Naive thymus-derived CD4-positive, alpha-beta T cell (primary cell): ENCODE data around the gene XPNPEP2. TPM values are rescaled to one million over a fixed set of nuclear protein-coding genes. Genes with fewer than 3 reads are reported as not detected.

ENCODE experiments used
- ATAC-seq: fragments of 150-1000 bp; cut with Tn5 transposase; 2 replicates; pipeline ENCODE4 v1.10.0; 2021; ENCODE audit warnings: mild to moderate bottlenecking, moderate library complexity
- CTCF ChIA-PET: fragments of 350-600 bp; sonication (Branson Sonifier 250); formaldehyde crosslinking; loops from one replicate; lab custom pipeline; 2021; ENCODE audit warnings: antibody characterized with exemption; lab: Charles Lee
- POLR2A ChIA-PET: fragments of 350-600 bp; sonication (Branson Sonifier 250); formaldehyde crosslinking; loops from one replicate; lab custom pipeline; 2021; ENCODE audit warnings: antibody characterized with exemption, inconsistent platforms; lab: Charles Lee
- DNase-seq, 9 donors: peaks; one replicate each; pipeline versions ENCODE4 v3.0.0 to v3.0.0-alpha.2; 2020 to 2022; ENCODE audit warnings: mixed read lengths in 1 of 9
- H3K27ac ChIP-seq: one replicate; pipeline ENCODE4 v1.7.0; 2013; ENCODE audit warnings: mild to moderate bottlenecking, low read depth, low read length, moderate library complexity
- H3K27me3 ChIP-seq, 2 donors: one replicate each; pipeline ENCODE4 v1.7.0; 2013; ENCODE audit warnings: low read length in 2 of 2, mild to moderate bottlenecking in 2 of 2, moderate library complexity in 2 of 2; ENCODE audit not compliant: control insufficient read depth in 2 of 2, insufficient read depth in 2 of 2
- H3K36me3 ChIP-seq, 3 experiments: 1 replicate in 2 of 3; 2 replicates in 1 of 3; pipeline ENCODE4 v1.7.0; 2013; ENCODE audit warnings: low read length in 3 of 3, mild to moderate bottlenecking in 3 of 3, moderate library complexity in 1 of 3; ENCODE audit not compliant: insufficient read depth in 3 of 3, control insufficient read depth in 2 of 3
- H3K4me1 ChIP-seq, 2 donors: one replicate each; pipeline ENCODE4 v1.7.0; 2013; ENCODE audit warnings: low read length in 2 of 2, mild to moderate bottlenecking in 2 of 2, moderate library complexity in 1 of 2; ENCODE audit not compliant: control insufficient read depth in 2 of 2, insufficient read depth in 2 of 2
- H3K4me3 ChIP-seq: 2 replicates; pipeline ENCODE4 v1.7.0; 2013; ENCODE audit warnings: mild to moderate bottlenecking, low read length
- H3K9me3 ChIP-seq, 3 experiments: 1 replicate in 2 of 3; 2 replicates in 1 of 3; pipeline ENCODE4 v1.7.0; 2013; ENCODE audit warnings: low read length in 3 of 3; ENCODE audit not compliant: control insufficient read depth in 2 of 3
- H3K27ac Mint-ChIP-seq, 9 donors: one replicate each; pipeline ENCODE4 v1.8.0; 2020 to 2022; ENCODE audit warnings: mixed read lengths in 9 of 9, mild to moderate bottlenecking in 8 of 9, moderate library complexity in 5 of 9, inconsistent platforms in 2 of 9
- H3K27me3 Mint-ChIP-seq, 5 donors: one replicate each; pipeline ENCODE4 v1.8.0; 2021 to 2022; ENCODE audit warnings: mixed read lengths in 5 of 5, mild to moderate bottlenecking in 1 of 5
- H3K36me3 Mint-ChIP-seq, 5 donors: one replicate each; pipeline ENCODE4 v1.8.0; 2020 to 2022; ENCODE audit warnings: mixed read lengths in 5 of 5, mild to moderate bottlenecking in 3 of 5, inconsistent platforms in 1 of 5
- H3K4me1 Mint-ChIP-seq, 7 donors: one replicate each; pipeline ENCODE4 v1.8.0; 2020 to 2022; ENCODE audit warnings: mixed read lengths in 7 of 7, mild to moderate bottlenecking in 3 of 7, inconsistent platforms in 1 of 7
- H3K4me3 Mint-ChIP-seq, 10 donors: one replicate each; pipeline ENCODE4 v1.8.0; 2020 to 2022; ENCODE audit warnings: mild to moderate bottlenecking in 10 of 10, mixed read lengths in 10 of 10, moderate library complexity in 6 of 10, inconsistent platforms in 2 of 10
- H3K9me3 Mint-ChIP-seq, 11 donors: one replicate each; pipeline ENCODE4 v1.8.0; 2020 to 2022; ENCODE audit warnings: mixed read lengths in 11 of 11, mild to moderate bottlenecking in 4 of 11, inconsistent platforms in 1 of 11, moderate library complexity in 1 of 11
- intact Hi-C, 2 donors: fragments of 100-400 bp; cut with micrococcal nuclease; formaldehyde crosslinking; loops; one replicate each; pipeline ENCODE4 v1.15.1; 2023
- polyA plus RNA-seq, 2 donors: library from polyadenylated mRNA; unstranded; fragments of 300-500 nt; fragmentation: Illumina TruSeq; gene quantifications; one replicate each; pipeline ENCODE4 v1.2.3, GENCODE V29; 2021
- total RNA-seq, 6 experiments: library from RNA in 5 of 6; stranded (reverse) in 5 of 6; gene quantifications; 1 replicate in 5 of 6; 2 replicates in 1 of 6; pipeline ENCODE4 v1.2.3 and lab custom pipeline; 2021 to 2026

Gene XPNPEP2
- total and polyA plus RNA-seq, 7 experiments from 2014 or later, result 0.13 to 0.82 (median 0.29) TPM; not detected in 4

DNA sequence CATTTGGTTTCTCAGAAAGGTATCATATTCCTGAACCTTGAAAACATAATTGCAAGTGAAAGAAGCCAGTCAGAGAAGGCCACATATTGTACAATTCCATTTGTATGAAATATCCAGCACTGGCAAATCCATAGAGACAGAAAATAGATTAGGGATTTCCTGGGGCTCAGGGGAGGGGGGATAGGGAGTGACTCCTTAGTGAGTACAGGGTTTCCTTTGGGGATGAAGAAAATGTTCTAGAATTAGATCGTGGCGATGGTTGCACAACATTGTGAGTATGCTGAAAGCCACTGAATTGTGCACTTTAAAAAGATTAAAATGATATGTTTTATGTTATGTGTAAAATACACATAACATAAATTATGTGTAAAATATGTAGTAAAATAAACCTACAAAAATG is 10.3 kb downstream of the XPNPEP2 start:
- Mint-ChIP-seq H3K27me3 (no peaks in the 10 kb centered on the region), H3K27ac (no peak overlapping the region), H3K36me3 (no peaks in the 10 kb centered on the region), H3K4me1 (peaks cover 21 to 41% (median 31%) of the 10 kb centered on the region in 7 donors), H3K9me3 (no peaks in the 10 kb centered on the region), H3K4me3 (no peak overlapping the region)
- Histone ChIP-seq H3K4me3 (no peak overlapping the region), H3K4me1 (peaks cover 12 to 16% of the 10 kb centered on the region in 2 donors), H3K36me3 (no peaks in the 10 kb centered on the region), H3K27ac (no peak overlapping the region), H3K27me3 (no peaks in the 10 kb centered on the region), H3K9me3 (no peaks in the 10 kb centered on the region)
- ChIA-PET CTCF (no interaction called here), POLR2A (interaction anchor here (11.5 kb wide), 1 partner anchor 30 kb away, joined by 167 read pairs; the partner anchor contains the start of gene SASH3)
- intact Hi-C loops, result loop anchor here (5.0 kb wide), 1 partner anchor 33 kb away; no protein-coding TSS in a partner anchor
- no peak for DNase-seq
- ATAC-seq, result no peak

DNA sequence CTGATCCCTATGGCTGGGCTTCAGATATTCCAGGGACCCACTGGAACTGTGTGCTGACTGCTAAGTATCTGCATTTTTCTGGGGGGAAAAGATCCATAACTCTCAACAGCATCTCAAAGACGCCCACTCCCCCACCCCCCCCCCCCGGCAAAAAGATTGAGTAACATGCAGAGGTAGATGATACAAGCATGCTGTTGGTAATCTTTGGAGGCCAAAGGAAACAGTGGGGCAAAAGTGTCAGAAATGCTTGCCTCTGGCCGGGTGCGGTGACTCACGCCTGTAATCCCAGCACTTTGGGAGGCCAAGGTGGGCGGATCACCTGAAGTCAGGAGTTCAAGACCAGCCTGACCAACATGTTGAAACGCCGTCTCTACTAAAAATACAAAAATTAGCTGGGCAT is 12.2 kb downstream of the XPNPEP2 start:
- Histone ChIP-seq H3K36me3 (no peaks in the 10 kb centered on the region), H3K4me3 (no peak overlapping the region), H3K4me1 (peaks cover 12 to 22% of the 10 kb centered on the region in 2 donors), H3K27me3 (no peaks in the 10 kb centered on the region), H3K9me3 (no peaks in the 10 kb centered on the region), H3K27ac (no peak overlapping the region)
- Mint-ChIP-seq H3K9me3 (no peaks in the 10 kb centered on the region), H3K4me3 (no peak overlapping the region), H3K36me3 (no peaks in the 10 kb centered on the region), H3K27ac (no peak overlapping the region), H3K27me3 (no peaks in the 10 kb centered on the region), H3K4me1 (peaks cover 15 to 39% (median 30%) of the 10 kb centered on the region in 7 donors)
- ChIA-PET CTCF (no interaction called here), POLR2A (interaction anchor here (1.1 to 11.5 kb wide), 2 partner anchors 20 to 28 kb away, joined by 3 to 167 read pairs; partner anchors contain the start of gene SASH3)
- ATAC-seq (no peak), DNase-seq (no peak)
- intact Hi-C loops, result loop anchor here (5.0 to 10.0 kb wide), 2 partner anchors 114 to 146 kb away; no protein-coding TSS in a partner anchor

DNA sequence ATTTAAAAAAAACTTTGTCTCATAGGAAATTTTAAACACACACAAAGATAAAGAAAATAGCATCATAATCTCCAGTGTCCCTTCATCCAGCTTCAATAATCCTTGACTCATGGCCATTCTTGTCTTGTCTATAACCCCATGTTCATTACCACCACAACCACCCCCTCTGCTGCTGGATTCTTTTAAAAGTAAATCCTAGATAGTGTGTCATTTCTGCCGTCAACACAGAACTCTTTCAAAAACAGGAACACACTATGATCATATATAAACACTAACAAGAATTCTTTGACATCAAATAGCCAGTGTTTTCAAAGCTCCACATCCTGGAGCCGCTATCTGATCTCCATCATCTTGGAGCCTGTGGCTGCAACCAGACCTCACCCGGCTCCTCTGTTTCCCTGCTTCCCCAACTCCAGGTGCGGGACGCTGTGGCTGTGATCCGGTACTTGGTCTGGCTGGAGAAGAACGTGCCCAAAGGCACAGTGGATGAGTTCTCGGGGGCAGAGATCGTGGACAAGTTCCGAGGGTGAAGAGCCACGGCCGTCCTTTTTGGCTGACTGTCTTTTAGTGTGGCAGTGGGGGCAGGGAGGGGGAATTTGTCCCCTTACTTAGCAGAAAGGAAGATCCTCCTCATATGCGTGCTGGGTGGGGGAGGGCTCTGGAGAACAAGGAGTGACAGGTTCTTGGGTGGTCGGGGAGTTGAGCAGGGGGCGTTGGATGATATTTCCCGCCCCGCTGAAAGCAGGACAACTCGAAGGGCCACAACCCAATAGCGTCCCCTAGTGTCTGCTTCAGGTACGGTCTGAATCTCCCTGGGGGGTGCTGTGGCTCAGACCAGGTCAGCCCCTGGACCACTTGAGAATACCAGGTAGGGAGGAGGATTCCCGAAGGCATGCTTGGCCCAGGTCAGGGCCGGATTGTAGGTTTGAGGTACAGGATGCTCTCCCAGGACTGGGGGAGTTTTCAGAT is 15.6 kb downstream of the XPNPEP2 start:
- H3K4me3 Mint-ChIP-seq, result peak overlapping the region in 9 of 10 donors; percentile 10 to 74 (median 47)
- no peak for DNase-seq
- POLR2A ChIA-PET, result interaction anchor here (0.6 to 11.5 kb wide), 6 partner anchors 9 to 45 kb away, joined by 3 to 167 read pairs (median 8); partner anchors contain the start of gene SASH3

DNA sequence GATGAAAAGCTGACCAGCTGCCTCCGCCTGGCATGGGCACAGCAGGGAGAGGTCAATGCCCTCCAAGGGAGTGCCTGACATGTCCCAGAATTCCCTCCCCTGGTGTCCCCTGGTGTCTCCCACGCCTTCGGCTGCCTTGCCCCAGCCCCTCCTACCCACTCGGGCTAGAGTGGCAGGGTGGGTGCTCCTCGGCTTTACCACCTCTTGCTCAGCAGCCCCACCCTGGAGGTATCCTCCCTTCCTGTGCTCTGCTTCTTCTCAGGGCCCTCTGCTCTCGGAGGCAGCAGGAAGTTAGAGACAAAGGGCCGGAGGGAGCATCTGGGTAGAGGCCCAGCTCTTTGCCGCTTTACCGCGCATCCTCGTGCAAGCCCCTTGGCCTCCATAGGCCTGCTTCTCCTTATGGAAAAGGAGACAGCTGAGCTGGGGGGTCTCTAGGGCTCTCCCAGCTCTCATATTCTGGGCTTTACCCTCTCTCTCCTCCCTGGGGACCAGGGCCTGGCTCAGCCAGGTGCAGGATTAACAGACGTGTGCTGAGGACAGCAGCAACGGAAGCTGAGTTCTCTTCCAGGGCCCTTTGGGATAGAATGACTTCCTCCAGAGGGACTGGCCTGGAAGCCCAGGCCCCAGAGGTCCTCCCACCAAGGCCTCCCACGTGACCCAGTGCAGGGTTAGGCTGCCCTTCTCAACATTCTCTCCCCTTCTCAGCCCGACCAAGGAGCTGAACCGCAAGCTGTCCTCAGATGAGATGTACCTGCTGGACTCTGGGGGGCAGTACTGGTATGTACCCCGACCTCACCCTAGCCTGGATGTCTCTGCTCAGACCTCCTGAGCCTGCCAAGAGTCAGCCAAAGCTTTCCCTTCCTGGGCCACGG is 17.2 kb downstream of the XPNPEP2 start:
- Histone ChIP-seq H3K36me3 (no peaks in the 10 kb centered on the region), H3K4me1 (peaks cover 53 to 59% of the 10 kb centered on the region in 2 donors), H3K4me3 (peak overlapping the region; percentile 38), H3K27ac (peak overlapping the region; percentile 54), H3K27me3 (no peaks in the 10 kb centered on the region), H3K9me3 (no peaks in the 10 kb centered on the region)
- H3K36me3 Mint-ChIP-seq, result no peaks in the 10 kb centered on the region
- intact Hi-C loops, result loop anchor here (2.0 to 10.0 kb wide), 2 partner anchors 13 to 151 kb away; no protein-coding TSS in a partner anchor
- H3K27ac Mint-ChIP-seq, result peak overlapping the region in 8 of 9 donors; percentile 28 to 85 (median 58)
- H3K27me3 Mint-ChIP-seq, result no peaks in the 10 kb centered on the region
- CTCF ChIA-PET, result interaction anchor here (0.8 to 1.7 kb wide), 10 partner anchors 10 to 101 kb away, joined by 3 to 11 read pairs (median 4); partner anchors contain the start of genes APLN and SASH3
- H3K9me3 Mint-ChIP-seq, result no peaks in the 10 kb centered on the region
- DNase-seq, result peak in 5 of 9 donors; percentile 37 to 45 (median 39)
- POLR2A ChIA-PET, result interaction anchor here (0.6 to 11.5 kb wide), 10 partner anchors 9 to 150 kb away, joined by 3 to 167 read pairs (median 4); partner anchors contain the start of genes SASH3 and UTP14A
- H3K4me3 Mint-ChIP-seq, result peak overlapping the region; percentile 41 to 74 (median 60)
- no peak for ATAC-seq
- peaks cover 26 to 71% (median 68%) of the 10 kb centered on the region in 7 donors for H3K4me1 Mint-ChIP-seq

More for the DNA sequence above, 15.6 kb downstream of the XPNPEP2 start:
- Mint-ChIP-seq H3K9me3 (no peaks in the 10 kb centered on the region), H3K27me3 (no peaks in the 10 kb centered on the region), H3K27ac (peak overlapping the region in 7 of 9 donors; percentile 45 to 71 (median 64)), H3K36me3 (no peaks in the 10 kb centered on the region), H3K4me1 (peaks cover 26 to 56% (median 53%) of the 10 kb centered on the region in 7 donors)
- Histone ChIP-seq H3K4me3 (no peak overlapping the region), H3K27ac (no peak overlapping the region), H3K9me3 (no peaks in the 10 kb centered on the region), H3K36me3 (no peaks in the 10 kb centered on the region), H3K27me3 (no peaks in the 10 kb centered on the region), H3K4me1 (peaks cover 37 to 44% of the 10 kb centered on the region in 2 donors)
- intact Hi-C loops, result loop anchor here (2.0 to 10.0 kb wide), 3 partner anchors 14 to 150 kb away; no protein-coding TSS in a partner anchor
- ATAC-seq, result peak; percentile 44
- CTCF ChIA-PET, result interaction anchor here (0.7 to 1.6 kb wide), 5 partner anchors 9 to 26 kb away, joined by 3 to 6 read pairs (median 3); partner anchors contain the start of gene SASH3

DNA sequence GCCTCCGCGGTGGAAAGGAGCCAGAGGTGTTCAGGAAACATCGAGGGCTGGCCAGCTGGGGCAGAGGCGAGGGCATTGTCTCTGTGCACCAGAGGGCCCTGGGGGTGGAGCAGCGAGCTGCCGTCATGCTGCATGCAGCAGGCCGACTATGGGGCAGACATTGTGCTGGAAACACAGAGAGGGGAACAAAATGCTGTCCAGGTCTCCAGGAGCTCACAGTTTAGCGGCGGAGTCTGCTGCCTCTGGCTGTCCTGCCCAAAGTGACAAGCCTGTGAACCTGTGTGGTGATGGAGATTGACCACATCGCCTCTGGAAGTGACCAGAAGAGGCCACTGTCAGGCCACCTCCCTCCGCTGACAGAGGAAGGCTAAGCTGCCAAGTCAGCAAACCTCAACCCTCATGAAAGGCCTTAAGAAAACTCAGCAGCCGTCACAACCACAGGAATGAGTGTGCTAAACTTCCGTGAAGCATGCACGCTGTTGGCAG is 20.8 kb downstream of the XPNPEP2 start:
- CTCF ChIA-PET, result interaction anchor here (0.6 to 1.9 kb wide), 7 partner anchors 9 to 64 kb away, joined by 3 to 8 read pairs (median 3); partner anchors contain the start of gene SASH3
- no peaks in the 10 kb centered on the region for H3K27me3 Mint-ChIP-seq
- no peaks in the 10 kb centered on the region for H3K9me3 ChIP-seq
- H3K9me3 Mint-ChIP-seq, result peaks cover 0 to 2% (median 0%) of the 10 kb centered on the region in 11 donors
- peak overlapping the region; percentile 8 to 64 (median 51) for H3K4me3 Mint-ChIP-seq
- H3K27ac Mint-ChIP-seq, result peak overlapping the region in 7 of 9 donors; percentile 10 to 90 (median 31)
- no peaks in the 10 kb centered on the region for H3K36me3 ChIP-seq
- H3K27ac ChIP-seq, result no peak overlapping the region
- H3K27me3 ChIP-seq, result no peaks in the 10 kb centered on the region
- DNase-seq, result peak in 8 of 9 donors; percentile 40 to 69 (median 59)
- POLR2A ChIA-PET, result interaction anchor here (0.6 to 11.5 kb wide), 10 partner anchors 9 to 80 kb away, joined by 3 to 167 read pairs (median 4); partner anchors contain the start of gene SASH3
- H3K36me3 Mint-ChIP-seq, result peaks cover 0 to 3% (median 0%) of the 10 kb centered on the region in 5 donors
- peak; percentile 85 for ATAC-seq
- H3K4me1 Mint-ChIP-seq, result peaks cover 16 to 67% (median 59%) of the 10 kb centered on the region in 7 donors
- intact Hi-C loops, result loop anchor here (1.0 to 10.0 kb wide), 7 partner anchors 10 to 155 kb away; no protein-coding TSS in a partner anchor
- no peak overlapping the region for H3K4me3 ChIP-seq
- peaks cover 50 to 55% of the 10 kb centered on the region in 2 donors for H3K4me1 ChIP-seq
